PC-3 (cell line): ENCODE data around the gene NOL4. TPM values are rescaled to one million over a fixed set of nuclear protein-coding genes. Genes with fewer than 3 reads are reported as not detected.

Experiments used
- ATAC-seq: fragments of 200-7000 bp; cut with Tn5 transposase; 2 replicates; pipeline ENCODE4 v1.9.1; 2020; ENCODE audit warnings: mild to moderate bottlenecking, moderate library complexity
- BruUV-seq: library from RNA; stranded (reverse); fragments of 400-500 nt; replicated peaks from 2 replicates; lab custom pipeline; 2021; lab: Mats Ljungman, UMichigan
- CTCF ChIA-PET: fragments of 300-600 bp; sonication (Branson Sonifier 250); formaldehyde crosslinking; loops from one replicate; lab custom pipeline; 2022; ENCODE audit warnings: antibody characterized with exemption; lab: Charles Lee
- POLR2A ChIA-PET: fragments of 300-600 bp; sonication (Branson Sonifier 250); formaldehyde crosslinking; loops from one replicate; lab custom pipeline; 2022; ENCODE audit warnings: antibody characterized with exemption; ENCODE audit not compliant: unreplicated experiment; lab: Charles Lee
- DNase-seq: peaks from one replicate; pipeline ENCODE4 v3.0.0-alpha.2; 2015
- H2AFZ ChIP-seq: fragments of 300-600 bp; sonication (generic); 2 replicates; pipeline ENCODE4 v1.6.0; 2016; ENCODE audit warnings: antibody characterized with exemption, low read length
- H3F3A ChIP-seq: fragments of 300-600 bp; sonication (generic); one replicate; pipeline ENCODE4 v1.6.0; 2017; ENCODE audit warnings: antibody characterized with exemption, low read length, control low read depth, mild to moderate bottlenecking; ENCODE audit not compliant: unreplicated experiment
- H3K27ac ChIP-seq: fragments of 300-600 bp; sonication (generic); 2 replicates; pipeline ENCODE4 v1.5.1; 2016; ENCODE audit warnings: mild to moderate bottlenecking, low read length
- H3K27me3 ChIP-seq: fragments of 300-600 bp; sonication (generic); 2 replicates; pipeline ENCODE4 v1.6.1; 2016; ENCODE audit warnings: low read length, mixed read lengths
- H3K36me3 ChIP-seq: fragments of 300-600 bp; sonication (generic); 2 replicates; pipeline ENCODE4 v1.6.1; 2016; ENCODE audit warnings: low read depth, mixed run types, low read length, mixed read lengths
- H3K4me1 ChIP-seq: fragments of 300-600 bp; sonication (generic); 2 replicates; pipeline ENCODE4 v1.5.1; 2016; ENCODE audit warnings: low read length; ENCODE audit not compliant: insufficient read depth
- H3K4me2 ChIP-seq: fragments of 300-600 bp; sonication (generic); 2 replicates; pipeline ENCODE4 v1.6.0; 2016; ENCODE audit warnings: low read length
- H3K4me3 ChIP-seq: fragments of 300-600 bp; sonication (generic); 2 replicates; pipeline ENCODE4 v1.5.1; 2016; ENCODE audit warnings: mild to moderate bottlenecking, low read length, mixed read lengths
- H3K79me2 ChIP-seq: fragments of 300-600 bp; sonication (generic); 2 replicates; pipeline ENCODE4 v1.6.1; 2017; ENCODE audit warnings: low read length, mixed read lengths
- H3K9ac ChIP-seq: fragments of 300-600 bp; sonication (generic); 2 replicates; pipeline ENCODE4 v1.6.0; 2016; ENCODE audit warnings: mild to moderate bottlenecking, low read length
- H3K9me2 ChIP-seq: fragments of 300-600 bp; sonication (generic); replicated peaks from 2 replicates; pipeline ENCODE4 v1.6.1; 2016; ENCODE audit warnings: mixed run types, low read length, mixed read lengths
- H3K9me3 ChIP-seq: fragments of 300-600 bp; sonication (generic); 2 replicates; pipeline ENCODE4 v1.6.1; 2016; ENCODE audit warnings: low read length, mixed read lengths
- H4K20me1 ChIP-seq: fragments of 300-600 bp; sonication (generic); 2 replicates; pipeline ENCODE4 v1.6.1; 2016; ENCODE audit warnings: low read length, mixed read lengths
- EZH2 ChIP-seq: fragments of 300-600 bp; sonication (generic); IDR thresholded peaks from one replicate; pipeline ENCODE4 v1.6.1; 2017; ENCODE audit warnings: antibody characterized with exemption, mild to moderate bottlenecking, low read length; ENCODE audit not compliant: unreplicated experiment
- EZH2phosphoT487 ChIP-seq: fragments of 300-600 bp; sonication (generic); IDR thresholded peaks from 2 replicates; pipeline ENCODE4 v1.6.1; 2018; ENCODE audit warnings: mild to moderate bottlenecking, antibody characterized with exemption, low read length, borderline replicate concordance
- intact Hi-C: fragments of 100-400 bp; cut with micrococcal nuclease; formaldehyde crosslinking; loops from 2 replicates; pipeline ENCODE4 v1.9.0; 2023
- total RNA-seq: library from RNA; depleted of rRNA; stranded (reverse); fragments of >200 nt; gene quantifications from 2 replicates; pipeline ENCODE4 v1.2.3, GENCODE V29; 2014
- TF ChIP-seq, protein P1 (sequence below): fragments of 300-600 bp; sonication (generic); conservative IDR thresholded peaks from 2 replicates; pipeline ENCODE4 v1.5.1; 2017; ENCODE audit warnings: antibody characterized with exemption, low read depth, mild to moderate bottlenecking, low read length

The NOL4 gene
- total RNA-seq, 1 experiment from 2014 or later = not detected

DNA sequence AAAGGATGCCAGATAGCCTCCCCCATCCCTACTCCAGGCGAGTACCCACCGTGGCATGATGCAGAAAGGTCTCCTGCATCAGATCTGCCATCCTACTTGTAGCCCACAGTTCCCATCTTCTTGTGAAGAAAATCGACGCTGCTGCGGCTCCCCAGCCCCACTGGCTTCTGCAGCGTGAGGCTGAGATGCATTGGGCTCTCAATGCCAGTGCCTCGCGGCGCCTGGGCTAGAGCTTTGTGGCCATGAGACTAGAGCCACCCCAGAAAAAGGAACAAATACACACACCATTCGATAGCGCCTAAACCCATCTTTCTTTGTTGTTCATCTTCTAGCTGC, 2.8 kb downstream of the NOL4 start:
- H3K9me3 ChIP-seq = no peaks in the 10 kb centered on the region
- no TSS peak for BruUV-seq
- H3K79me2 ChIP-seq = no peaks in the 10 kb centered on the region
- no peak overlapping the region for H3K27ac ChIP-seq
- H4K20me1 ChIP-seq = no peaks in the 10 kb centered on the region
- peak overlapping the region; percentile 86 for H3K4me2 ChIP-seq
- peaks cover 3% of the 10 kb centered on the region; the same call in 1 of the 2 replicates for H3K4me1 ChIP-seq
- CTCF ChIA-PET = no interaction called here
- peak overlapping the region; percentile 66; the same call in 1 of the 2 replicates for H3K4me3 ChIP-seq
- POLR2A ChIA-PET = no interaction called here
- ATAC-seq (no peak), DNase-seq (no peak)
- TF ChIP-seq EZH2 = no peak
- TF ChIP-seq, protein P1, sequence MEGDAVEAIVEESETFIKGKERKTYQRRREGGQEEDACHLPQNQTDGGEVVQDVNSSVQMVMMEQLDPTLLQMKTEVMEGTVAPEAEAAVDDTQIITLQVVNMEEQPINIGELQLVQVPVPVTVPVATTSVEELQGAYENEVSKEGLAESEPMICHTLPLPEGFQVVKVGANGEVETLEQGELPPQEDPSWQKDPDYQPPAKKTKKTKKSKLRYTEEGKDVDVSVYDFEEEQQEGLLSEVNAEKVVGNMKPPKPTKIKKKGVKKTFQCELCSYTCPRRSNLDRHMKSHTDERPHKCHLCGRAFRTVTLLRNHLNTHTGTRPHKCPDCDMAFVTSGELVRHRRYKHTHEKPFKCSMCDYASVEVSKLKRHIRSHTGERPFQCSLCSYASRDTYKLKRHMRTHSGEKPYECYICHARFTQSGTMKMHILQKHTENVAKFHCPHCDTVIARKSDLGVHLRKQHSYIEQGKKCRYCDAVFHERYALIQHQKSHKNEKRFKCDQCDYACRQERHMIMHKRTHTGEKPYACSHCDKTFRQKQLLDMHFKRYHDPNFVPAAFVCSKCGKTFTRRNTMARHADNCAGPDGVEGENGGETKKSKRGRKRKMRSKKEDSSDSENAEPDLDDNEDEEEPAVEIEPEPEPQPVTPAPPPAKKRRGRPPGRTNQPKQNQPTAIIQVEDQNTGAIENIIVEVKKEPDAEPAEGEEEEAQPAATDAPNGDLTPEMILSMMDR = no peak
- no peak for TF ChIP-seq EZH2phosphoT487
- intact Hi-C loops = loop anchor here (5.0 to 10.0 kb wide), 3 partner anchors 97 to 433 kb away; no protein-coding TSS in a partner anchor
- H3F3A ChIP-seq = no peaks in the 10 kb centered on the region
- peak overlapping the region; percentile 67; the same call in 1 of the 2 replicates for H2AFZ ChIP-seq
- H3K9me2 ChIP-seq = no peaks in the 10 kb centered on the region
- H3K36me3 ChIP-seq = no peaks in the 10 kb centered on the region
- peaks cover 41% of the 10 kb centered on the region for H3K27me3 ChIP-seq
- no peak overlapping the region for H3K9ac ChIP-seq

DNA sequence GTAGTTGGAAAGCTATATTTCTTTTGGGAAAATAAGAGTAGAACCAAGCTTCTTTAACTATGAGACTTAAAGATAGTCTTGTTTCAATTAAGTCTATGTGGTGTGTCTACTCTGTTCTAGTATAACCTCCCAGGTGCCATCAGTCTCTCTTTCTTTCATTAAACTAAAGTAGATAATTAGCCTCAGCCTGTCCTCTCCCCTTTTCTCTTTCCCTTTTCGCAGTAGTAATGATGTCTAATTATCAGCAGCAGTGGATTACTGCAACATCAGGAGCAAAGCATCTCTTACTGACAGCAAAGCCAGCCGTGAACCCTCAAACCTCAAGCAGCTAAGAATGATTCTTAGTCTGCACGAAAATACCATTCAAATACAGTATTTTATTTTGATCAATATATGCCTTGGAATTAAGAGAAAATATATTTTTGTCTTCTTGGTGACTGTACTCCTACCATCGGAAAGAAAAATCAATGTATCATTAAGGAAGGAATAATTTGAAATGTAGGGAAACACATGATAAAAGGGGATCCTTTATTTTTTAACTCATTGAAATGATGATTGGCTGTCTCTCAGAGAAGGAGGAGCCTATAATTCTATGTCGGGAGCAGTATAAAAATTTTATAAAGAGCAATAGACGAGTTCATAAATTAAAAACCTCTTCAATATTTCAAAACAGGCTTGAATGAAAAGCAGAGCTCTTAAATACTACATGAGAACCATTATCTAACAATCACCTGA, 4.5 kb downstream of the NOL4 start:
- peaks cover 41% of the 10 kb centered on the region for H3K27me3 ChIP-seq
- no peaks in the 10 kb centered on the region for H4K20me1 ChIP-seq
- no peak overlapping the region for H3K4me3 ChIP-seq
- no peak overlapping the region for H2AFZ ChIP-seq
- H3K79me2 ChIP-seq = no peaks in the 10 kb centered on the region
- ATAC-seq (no peak), DNase-seq (no peak)
- TF ChIP-seq EZH2 (no peak), EZH2phosphoT487 (no peak)
- TF ChIP-seq, protein P1 = no peak
- ChIA-PET POLR2A (no interaction called here), CTCF (no interaction called here)
- H3K9me2 ChIP-seq = no peaks in the 10 kb centered on the region
- BruUV-seq = no TSS peak
- no peaks in the 10 kb centered on the region for H3F3A ChIP-seq
- no peak overlapping the region for H3K4me2 ChIP-seq
- no peaks in the 10 kb centered on the region for H3K9me3 ChIP-seq
- H3K4me1 ChIP-seq = peaks cover 3% of the 10 kb centered on the region; the same call in 1 of the 2 replicates
- no peak overlapping the region for H3K9ac ChIP-seq
- intact Hi-C loops = loop anchor here (5.0 to 10.0 kb wide), 3 partner anchors 95 to 435 kb away; no protein-coding TSS in a partner anchor
- no peak overlapping the region for H3K27ac ChIP-seq
- H3K36me3 ChIP-seq = no peaks in the 10 kb centered on the region

DNA sequence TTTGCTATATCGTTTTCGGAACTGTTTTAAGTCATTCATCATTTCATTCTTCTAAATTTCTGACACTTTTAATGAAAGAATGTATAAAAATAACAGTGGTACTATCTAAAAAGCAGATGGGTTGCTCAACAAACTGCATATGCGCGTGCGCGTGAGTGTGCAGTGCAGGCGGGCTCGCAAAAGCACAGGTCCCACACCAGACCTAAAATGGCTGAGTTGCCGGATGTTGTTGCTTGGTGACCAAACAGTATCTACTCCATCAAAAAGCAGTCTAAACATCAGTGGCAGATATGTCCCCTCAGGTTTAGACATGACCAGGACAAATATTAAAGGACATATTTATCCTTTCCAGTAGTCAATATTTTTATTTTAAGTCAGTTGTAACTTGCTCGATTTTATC, 5.1 kb downstream of the NOL4 start:
- Histone ChIP-seq H3K4me2 (no peak overlapping the region), H3K9me3 (no peaks in the 10 kb centered on the region), H3K4me3 (no peak overlapping the region), H3K4me1 (peaks cover 3% of the 10 kb centered on the region; the same call in 1 of the 2 replicates), H4K20me1 (no peaks in the 10 kb centered on the region), H3K27ac (no peak overlapping the region), H3K36me3 (no peaks in the 10 kb centered on the region), H3K79me2 (no peaks in the 10 kb centered on the region), H3K27me3 (peaks cover 41% of the 10 kb centered on the region), H3K9me2 (no peaks in the 10 kb centered on the region), H3F3A (no peaks in the 10 kb centered on the region), H3K9ac (no peak overlapping the region), H2AFZ (no peak overlapping the region)
- no peak for ATAC-seq
- ChIA-PET POLR2A (no interaction called here), CTCF (no interaction called here)
- no peak for DNase-seq
- intact Hi-C loops = loop anchor here (5.0 to 10.0 kb wide), 3 partner anchors 95 to 435 kb away; no protein-coding TSS in a partner anchor
- TF ChIP-seq, protein P1 = no peak
- TF ChIP-seq EZH2 (no peak), EZH2phosphoT487 (no peak)
- no TSS peak for BruUV-seq
